NCI-H345 treated with DMSO at 0.1 percent for 48 hours (cell line): Measurements from ENCODE around the gene MTM1.

Experiments used
- DNase-seq: peaks from one replicate; lab custom pipeline; 2025; ENCODE audit not compliant: unreplicated experiment; lab: John Stamatoyannopoulos, UW

The MTM1 gene

GRCh38 chrX:150704030-150704613, 135.7 kb downstream of the MTM1 start:
- DNase-seq = no peak

GRCh38 chrX:150712619-150713018, 144.2 kb downstream of the MTM1 start:
- DNase-seq = no peak

DNA sequence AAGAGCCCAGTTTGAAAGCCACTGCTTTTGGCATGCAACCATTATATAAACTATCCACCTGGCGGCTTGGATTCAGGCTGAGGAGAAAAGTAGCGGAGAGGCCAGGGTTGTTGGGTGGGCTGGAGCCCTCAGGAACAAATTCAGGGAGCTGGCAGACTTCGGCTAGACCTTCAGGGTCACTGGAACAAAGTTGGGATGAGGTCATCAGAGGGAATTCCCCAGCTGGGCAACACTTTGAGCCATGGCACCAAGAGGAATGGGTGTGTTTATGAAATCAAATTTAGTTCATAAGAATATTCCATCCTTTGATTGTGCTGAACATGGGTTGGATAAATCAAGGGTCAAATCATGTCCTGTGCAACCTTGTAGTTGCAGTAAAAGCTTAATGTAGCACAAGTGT, 146.8 kb downstream of the MTM1 start:
- DNase-seq = no peak

DNA sequence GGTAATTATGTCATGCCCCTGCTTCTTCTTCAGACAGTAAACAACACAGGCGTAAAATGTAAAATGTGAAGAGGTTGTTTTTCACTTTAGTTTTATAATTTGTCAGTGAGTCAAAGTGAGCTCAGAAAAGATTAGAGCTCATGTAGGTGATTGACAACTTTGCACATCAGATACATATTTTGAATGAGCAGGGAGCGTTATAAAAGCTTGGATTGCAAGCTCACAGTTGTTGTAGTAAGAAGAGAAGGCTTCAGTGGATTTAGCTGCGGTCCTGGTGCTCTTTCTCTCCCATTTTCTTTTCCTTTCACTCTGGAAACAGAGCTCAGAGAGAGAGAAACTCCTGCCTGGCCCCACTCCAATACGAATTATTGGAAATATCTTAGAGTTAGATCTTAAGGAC, 151.2 kb downstream of the MTM1 start:
- DNase-seq = no peak
